ENCODE data around the gene TWIST1.
A peak's percentile ranks its signal among the peaks of the same experiment; 100 is the strongest.

Gene TWIST1

DNA sequence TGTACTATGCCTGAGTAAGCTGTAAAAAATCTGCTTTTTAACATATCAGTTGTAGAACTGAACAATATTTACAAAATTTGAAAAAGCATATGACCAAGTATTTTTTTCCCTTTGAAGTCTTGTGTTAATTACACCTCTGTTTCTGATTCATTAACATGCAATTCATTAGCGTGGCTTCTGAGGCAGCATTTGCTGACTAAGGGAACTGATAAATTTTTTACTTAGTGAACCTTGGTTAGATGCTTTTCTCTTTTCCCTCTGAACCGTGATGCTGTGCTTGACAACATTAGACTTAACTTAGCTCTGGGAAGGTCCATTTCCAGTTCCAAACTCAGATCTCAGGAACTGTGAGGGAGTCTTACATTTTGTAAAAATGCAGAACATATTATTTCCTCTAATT is 28.1 kb downstream of the TWIST1 start:
- no peak overlapping the region for H3K4me3 ChIP-seq (ENCODE audit: control insufficient read depth, low read depth, low read length)
- TF ChIP-seq, protein P1, sequence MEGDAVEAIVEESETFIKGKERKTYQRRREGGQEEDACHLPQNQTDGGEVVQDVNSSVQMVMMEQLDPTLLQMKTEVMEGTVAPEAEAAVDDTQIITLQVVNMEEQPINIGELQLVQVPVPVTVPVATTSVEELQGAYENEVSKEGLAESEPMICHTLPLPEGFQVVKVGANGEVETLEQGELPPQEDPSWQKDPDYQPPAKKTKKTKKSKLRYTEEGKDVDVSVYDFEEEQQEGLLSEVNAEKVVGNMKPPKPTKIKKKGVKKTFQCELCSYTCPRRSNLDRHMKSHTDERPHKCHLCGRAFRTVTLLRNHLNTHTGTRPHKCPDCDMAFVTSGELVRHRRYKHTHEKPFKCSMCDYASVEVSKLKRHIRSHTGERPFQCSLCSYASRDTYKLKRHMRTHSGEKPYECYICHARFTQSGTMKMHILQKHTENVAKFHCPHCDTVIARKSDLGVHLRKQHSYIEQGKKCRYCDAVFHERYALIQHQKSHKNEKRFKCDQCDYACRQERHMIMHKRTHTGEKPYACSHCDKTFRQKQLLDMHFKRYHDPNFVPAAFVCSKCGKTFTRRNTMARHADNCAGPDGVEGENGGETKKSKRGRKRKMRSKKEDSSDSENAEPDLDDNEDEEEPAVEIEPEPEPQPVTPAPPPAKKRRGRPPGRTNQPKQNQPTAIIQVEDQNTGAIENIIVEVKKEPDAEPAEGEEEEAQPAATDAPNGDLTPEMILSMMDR (conservative IDR thresholded peaks at IDR 0.05; ENCODE audit: control insufficient read depth, insufficient read depth, low read depth, low read length), result no peak
- no peak for DNase-seq (ENCODE audit: low read depth)

DNA sequence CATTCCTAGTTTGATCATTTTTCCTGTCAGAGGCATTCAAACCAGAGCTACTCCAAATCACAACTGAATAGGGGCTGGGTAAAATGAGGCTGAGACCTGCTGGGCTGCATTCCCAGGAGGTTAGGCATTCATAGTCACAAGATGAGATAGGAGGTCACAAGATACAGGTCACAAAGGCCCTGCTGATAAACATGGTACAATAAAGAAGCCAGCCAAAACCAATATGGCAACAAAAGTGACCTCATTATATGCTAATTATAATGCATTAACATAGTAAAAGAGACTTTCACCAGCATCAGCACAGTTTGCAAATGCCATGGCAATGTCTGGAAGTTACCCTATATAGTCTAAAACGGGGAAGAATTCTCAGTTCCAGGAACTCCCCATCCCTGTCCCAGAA is 37.3 kb downstream of the TWIST1 start:
- H3K4me3 ChIP-seq (ENCODE audit: control insufficient read depth, low read depth, low read length), result no peak overlapping the region
- TF ChIP-seq, protein P1 (conservative IDR thresholded peaks at IDR 0.05; ENCODE audit: control insufficient read depth, insufficient read depth, low read depth, low read length), result no peak
- no peak for DNase-seq (ENCODE audit: low read depth)

DNA sequence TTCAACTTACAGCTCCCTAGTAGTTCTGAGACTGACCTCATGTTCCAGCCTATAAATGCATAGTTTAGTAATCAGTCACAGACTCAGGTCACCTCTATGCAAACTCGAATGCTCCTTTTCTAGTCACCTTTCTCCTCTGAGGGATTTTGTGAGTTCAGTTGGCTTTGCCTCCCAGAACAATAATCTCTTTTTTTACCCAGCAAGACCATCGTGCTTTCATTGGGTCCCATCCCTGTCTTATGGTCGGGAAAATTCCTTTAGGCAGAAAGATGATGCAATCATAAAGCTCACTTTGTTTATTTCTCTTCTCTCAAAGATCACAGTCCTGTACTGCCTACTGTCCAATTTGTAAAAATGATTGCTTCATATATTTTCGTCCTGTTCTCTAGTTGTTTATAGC is 38.4 kb downstream of the TWIST1 start:
- no peak overlapping the region for H3K4me3 ChIP-seq (ENCODE audit: control insufficient read depth, low read depth, low read length)
- DNase-seq (ENCODE audit: low read depth), result peak; percentile 59
- TF ChIP-seq, protein P1 (conservative IDR thresholded peaks at IDR 0.05; ENCODE audit: control insufficient read depth, insufficient read depth, low read depth, low read length), result no peak

DNA sequence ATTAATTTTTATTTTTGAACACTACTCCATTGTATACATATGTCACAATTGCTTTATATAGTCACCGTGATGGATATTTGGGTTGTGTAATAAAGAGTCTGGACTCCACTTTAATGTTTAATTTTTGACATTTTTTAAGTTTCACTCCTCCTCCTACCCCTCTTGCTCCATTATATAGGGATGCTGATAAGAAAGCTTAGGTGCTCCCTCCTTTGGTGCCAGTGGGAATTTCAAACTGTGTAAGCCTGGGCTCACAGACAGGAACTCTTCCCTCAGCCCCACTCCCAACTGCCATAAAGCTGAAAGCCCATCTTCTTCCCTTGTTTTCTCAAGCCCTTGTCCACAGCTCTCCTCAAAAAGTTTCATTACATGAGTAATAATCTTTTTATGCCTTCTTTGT is 47.6 kb downstream of the TWIST1 start:
- TF ChIP-seq, protein P1 (conservative IDR thresholded peaks at IDR 0.05; ENCODE audit: control insufficient read depth, insufficient read depth, low read depth, low read length), result peak; percentile 10
- no peak overlapping the region for H3K4me3 ChIP-seq (ENCODE audit: control insufficient read depth, low read depth, low read length)
- peak; percentile 26 for DNase-seq (ENCODE audit: low read depth)

DNA sequence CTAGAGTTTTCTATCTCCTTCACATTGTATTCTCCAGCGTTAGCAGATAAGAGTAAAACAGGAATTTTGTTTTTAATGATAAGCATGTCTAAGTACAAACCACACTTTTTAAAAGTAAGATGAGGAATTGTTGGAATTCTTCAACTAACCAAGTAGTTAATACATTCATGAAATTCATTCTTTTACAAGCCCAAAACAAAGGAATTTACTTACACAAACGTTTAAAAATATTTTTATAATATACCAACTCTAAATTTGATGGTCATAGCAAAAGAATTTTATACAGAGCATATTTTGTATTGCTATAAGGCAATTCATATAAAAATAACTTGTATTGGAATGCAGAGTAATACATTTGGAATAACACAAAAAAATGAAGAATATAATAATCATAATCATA is 51.3 kb downstream of the TWIST1 start:
- H3K4me3 ChIP-seq (ENCODE audit: control insufficient read depth, low read depth, low read length), result no peak overlapping the region
- no peak for DNase-seq (ENCODE audit: low read depth)
- TF ChIP-seq, protein P1 (conservative IDR thresholded peaks at IDR 0.05; ENCODE audit: control insufficient read depth, insufficient read depth, low read depth, low read length), result no peak
